Measurements from ENCODE around the gene TUT4.

Gene TUT4

GRCh38 chr1:52534928-52535764, 17.7 kb downstream of the TUT4 start:
- DNase-seq (ENCODE audit: low read depth) = no peak

GRCh38 chr1:52533713-52534112, 19.2 kb downstream of the TUT4 start:
- TF ChIP-seq CTCF (IDR thresholded peaks at IDR 0.05; ENCODE audit: insufficient read depth, low read depth, low read length, missing control alignments) = no peak
- no peak for DNase-seq (ENCODE audit: low read depth)
- no peak overlapping the region for H3K4me3 ChIP-seq (ENCODE audit: low read length)

More at GRCh38 chr1:52534928-52535764, 17.7 kb downstream of the TUT4 start:
- H3K4me3 ChIP-seq (ENCODE audit: low read length) = no peak overlapping the region
- TF ChIP-seq CTCF (IDR thresholded peaks at IDR 0.05; ENCODE audit: insufficient read depth, low read depth, low read length, missing control alignments) = no peak

- no peak for DNase-seq (ENCODE audit: low read depth)
- no peak for TF ChIP-seq CTCF (IDR thresholded peaks at IDR 0.05; ENCODE audit: insufficient read depth, low read depth, low read length, missing control alignments)
- no peak overlapping the region for H3K4me3 ChIP-seq (ENCODE audit: low read length)
Measured at GRCh38 chr1:52532731-52533327, 20.1 kb downstream of the TUT4 start.

GRCh38 chr1:52532247-52532646, 20.6 kb downstream of the TUT4 start:
- H3K4me3 ChIP-seq (ENCODE audit: low read length) = no peak overlapping the region
- no peak for DNase-seq (ENCODE audit: low read depth)
- no peak for TF ChIP-seq CTCF (IDR thresholded peaks at IDR 0.05; ENCODE audit: insufficient read depth, low read depth, low read length, missing control alignments)

GRCh38 chr1:52531249-52531872, 21.5 kb downstream of the TUT4 start:
- no peak for DNase-seq (ENCODE audit: low read depth)
- no peak for TF ChIP-seq CTCF (IDR thresholded peaks at IDR 0.05; ENCODE audit: insufficient read depth, low read depth, low read length, missing control alignments)
- H3K4me3 ChIP-seq (ENCODE audit: low read length) = no peak overlapping the region

GRCh38 chr1:52530563-52531144, 22.2 kb downstream of the TUT4 start:
- no peak for DNase-seq (ENCODE audit: low read depth)
- H3K4me3 ChIP-seq (ENCODE audit: low read length) = no peak overlapping the region
- TF ChIP-seq CTCF (IDR thresholded peaks at IDR 0.05; ENCODE audit: insufficient read depth, low read depth, low read length, missing control alignments) = no peak
